Upper lobe of left lung (tissue), 6 donors: ENCODE data around the gene C16orf92. TPM values are rescaled to one million over a fixed set of nuclear protein-coding genes. Genes with fewer than 3 reads are reported as not detected.

Experiments used
- ATAC-seq, 2 donors: fragments of 200-7000 bp; cut with Tn5 transposase; one replicate each; pipeline ENCODE4 v1.9.1; 2022; ENCODE audit warnings: mild to moderate bottlenecking in 2 of 2, moderate library complexity in 2 of 2; ENCODE audit not compliant: low FRiP score in 2 of 2
- DNase-seq, 2 donors: peaks; one replicate each; pipeline ENCODE4 v3.0.0-alpha.2; 2019 to 2020
- H3K27ac ChIP-seq, 4 donors: fragments of 200-600 bp; sonication (generic); one replicate each; pipeline ENCODE4 v1.5.1; 2016 to 2019
- H3K27me3 ChIP-seq, 4 donors: fragments of 200-600 bp; sonication (generic); one replicate each; pipeline ENCODE4 v1.5.1; 2017 to 2019
- H3K36me3 ChIP-seq, 4 donors: fragments of 200-600 bp; sonication (generic); one replicate each; pipeline ENCODE4 v1.5.1; 2016 to 2019
- H3K4me1 ChIP-seq, 4 donors: fragments of 200-600 bp; sonication (generic); one replicate each; pipeline ENCODE4 v1.5.1; 2018 to 2019
- H3K4me3 ChIP-seq, 4 donors: fragments of 200-600 bp; sonication (generic); one replicate each; pipeline ENCODE4 v1.5.1; 2017 to 2019; ENCODE audit warnings: mild to moderate bottlenecking in 2 of 4, moderate library complexity in 1 of 4
- H3K9me3 ChIP-seq, 4 donors: fragments of 200-600 bp; sonication (generic); one replicate each; pipeline ENCODE4 v1.5.1; 2018 to 2019
- EP300 ChIP-seq, 4 donors: sonication (generic); formaldehyde crosslinking; IDR thresholded peaks; one replicate each; pipeline ENCODE4 v1.5.1; 2017; ENCODE audit warnings: antibody characterized with exemption in 4 of 4, control low read depth in 2 of 4
- POLR2A ChIP-seq, 4 donors: fragments of 450-650 bp; IDR thresholded peaks; one replicate each; pipeline ENCODE4 v1.5.1; 2016 to 2017; ENCODE audit warnings: antibody characterized with exemption in 4 of 4, mild to moderate bottlenecking in 2 of 4
- POLR2AphosphoS5 ChIP-seq, 2 donors: sonication (generic); formaldehyde crosslinking; IDR thresholded peaks; one replicate each; pipeline ENCODE4 v1.5.1; 2017; ENCODE audit warnings: antibody characterized with exemption in 2 of 2
- WGBS, 2 donors: methylation state at CpG; one replicate each; pipeline ENCODE4 v1.1.5; 2017 to 2018; 5-methylcytosine and 5-hydroxymethylcytosine counted together
- total RNA-seq, 6 donors: library from RNA; depleted of rRNA in 4 of 6; stranded (reverse); fragments of >200 nt in 4 of 6; gene quantifications; one replicate each; pipeline versions ENCODE4 v1.1.0 to v1.2.1, GENCODE V29; 2016 to 2021
- TF ChIP-seq, protein P1 (sequence below), 6 experiments: fragments of 450-650 bp in 4 of 6; fragments of 200-600 bp in 2 of 6; sonication (generic) in 2 of 6; IDR thresholded peaks; one replicate each; pipeline ENCODE4 v1.5.1; 2016 to 2019; ENCODE audit warnings: antibody characterized with exemption in 6 of 6
- donor health status: DM: no; HTN: no; CAD: no; lungs with moderate emphysema.
- donor health status: DM: no; HTN: yes; CAD: no; lungs with severe emphysema.

C16orf92 gene
- total RNA-seq, 6 donors from 2014 or later: not detected

DNA sequence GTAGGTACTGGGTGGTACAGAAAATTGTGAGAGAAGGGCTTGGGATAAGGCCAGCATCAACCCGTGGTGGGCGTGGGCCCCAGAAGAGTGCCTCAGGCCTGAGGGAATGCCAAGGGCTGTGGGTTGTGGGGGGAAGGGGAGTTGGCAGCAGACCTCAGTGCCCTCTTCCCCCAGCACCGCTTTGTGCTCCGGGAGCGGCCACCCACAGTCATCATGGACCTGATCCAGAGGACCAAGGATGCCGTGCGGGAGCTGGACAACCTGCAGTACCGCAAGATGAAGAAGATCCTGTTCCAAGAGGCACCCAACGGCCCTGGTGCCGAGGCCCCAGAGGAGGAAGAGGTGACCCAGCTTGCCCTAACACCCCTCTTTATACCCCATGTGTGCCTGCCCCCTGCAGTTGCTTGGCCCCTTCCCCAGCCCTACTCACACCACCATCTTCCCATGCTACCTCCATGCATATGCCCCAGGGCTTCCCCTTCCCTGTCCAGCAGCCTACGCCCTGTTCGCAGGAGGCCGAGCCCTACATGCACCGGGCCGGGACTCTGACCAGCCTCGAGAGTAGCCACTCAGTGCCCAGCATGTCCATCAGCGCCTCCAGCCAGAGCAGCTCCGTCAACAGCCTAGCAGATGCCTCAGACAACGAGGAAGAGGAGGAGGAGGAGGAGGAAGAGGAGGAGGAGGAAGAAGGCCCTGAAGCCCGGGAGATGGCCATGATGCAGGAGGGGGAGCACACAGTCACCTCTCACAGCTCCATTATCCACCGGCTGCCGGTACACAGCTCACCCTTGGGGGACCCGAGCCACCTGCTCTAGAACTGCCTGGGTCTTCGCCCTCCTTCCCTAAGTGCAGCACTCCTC is 40.2 kb upstream of the C16orf92 start:
- Histone ChIP-seq H3K4me1 (peaks cover 5 to 58% (median 47%) of the 10 kb centered on the region in 4 donors), H3K27ac (peak overlapping the region; percentile 70 to 86 (median 76))
- no peak for ATAC-seq

DNA sequence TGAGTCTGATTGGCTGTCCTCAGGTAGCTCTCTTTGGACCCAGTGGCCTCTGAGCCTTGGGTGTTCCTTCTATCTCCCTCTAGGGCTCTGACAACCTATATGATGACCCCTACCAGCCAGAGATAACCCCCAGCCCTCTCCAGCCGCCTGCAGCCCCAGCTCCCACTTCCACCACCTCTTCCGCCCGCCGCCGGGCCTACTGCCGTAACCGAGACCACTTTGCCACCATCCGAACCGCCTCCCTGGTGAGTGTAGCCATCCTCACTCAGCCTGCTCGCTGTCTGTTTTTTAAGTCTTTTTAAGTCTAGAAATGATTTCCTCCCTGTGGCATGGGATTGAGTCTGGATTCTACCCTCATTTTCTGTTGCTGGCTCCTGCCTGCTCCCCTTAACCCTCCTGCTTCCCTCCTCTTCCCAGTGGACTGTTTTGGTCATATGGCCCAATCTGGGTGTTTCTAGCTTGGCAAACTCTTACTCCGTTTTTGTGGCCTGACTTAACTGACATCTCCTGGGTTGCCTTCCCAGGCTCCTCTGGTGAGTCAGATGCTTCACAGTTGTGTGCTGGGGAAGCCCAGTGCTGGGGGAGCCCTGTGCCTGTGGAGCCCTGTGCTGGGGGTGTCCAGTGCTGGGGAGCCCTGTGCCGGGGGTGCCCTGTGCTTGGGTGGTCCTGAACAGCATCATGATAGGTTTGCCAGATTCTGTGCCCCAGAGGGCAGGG is 39.4 kb upstream of the C16orf92 start:
- ATAC-seq (peak in 1 of 2 donors; percentile 29), DNase-seq (peak in 1 of 2 donors; percentile 45)
- no peak overlapping the region for H3K4me3 ChIP-seq
- TF ChIP-seq, protein P1, sequence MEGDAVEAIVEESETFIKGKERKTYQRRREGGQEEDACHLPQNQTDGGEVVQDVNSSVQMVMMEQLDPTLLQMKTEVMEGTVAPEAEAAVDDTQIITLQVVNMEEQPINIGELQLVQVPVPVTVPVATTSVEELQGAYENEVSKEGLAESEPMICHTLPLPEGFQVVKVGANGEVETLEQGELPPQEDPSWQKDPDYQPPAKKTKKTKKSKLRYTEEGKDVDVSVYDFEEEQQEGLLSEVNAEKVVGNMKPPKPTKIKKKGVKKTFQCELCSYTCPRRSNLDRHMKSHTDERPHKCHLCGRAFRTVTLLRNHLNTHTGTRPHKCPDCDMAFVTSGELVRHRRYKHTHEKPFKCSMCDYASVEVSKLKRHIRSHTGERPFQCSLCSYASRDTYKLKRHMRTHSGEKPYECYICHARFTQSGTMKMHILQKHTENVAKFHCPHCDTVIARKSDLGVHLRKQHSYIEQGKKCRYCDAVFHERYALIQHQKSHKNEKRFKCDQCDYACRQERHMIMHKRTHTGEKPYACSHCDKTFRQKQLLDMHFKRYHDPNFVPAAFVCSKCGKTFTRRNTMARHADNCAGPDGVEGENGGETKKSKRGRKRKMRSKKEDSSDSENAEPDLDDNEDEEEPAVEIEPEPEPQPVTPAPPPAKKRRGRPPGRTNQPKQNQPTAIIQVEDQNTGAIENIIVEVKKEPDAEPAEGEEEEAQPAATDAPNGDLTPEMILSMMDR (IDR thresholded peaks at IDR 0.05): no peak
- TF ChIP-seq POLR2A (IDR thresholded peaks at IDR 0.05) (no peak), EP300 (IDR thresholded peaks at IDR 0.05) (no peak), POLR2AphosphoS5 (IDR thresholded peaks at IDR 0.05) (no peak)
- no peaks in the 10 kb centered on the region for H3K27me3 ChIP-seq
- no peaks in the 10 kb centered on the region for H3K9me3 ChIP-seq
- peaks cover 78 to 100% (median 98%) of the 10 kb centered on the region in 4 donors for H3K36me3 ChIP-seq
- peak overlapping the region; percentile 70 to 86 (median 76) for H3K27ac ChIP-seq
- 79 to 80% methylated on average over 11 to 12 of the region's 12 CpGs for WGBS, 2 donors
- peaks cover 0 to 57% (median 43%) of the 10 kb centered on the region in 4 donors for H3K4me1 ChIP-seq

More for the DNA sequence above, 40.2 kb upstream of the C16orf92 start:
- Histone ChIP-seq H3K9me3 (no peaks in the 10 kb centered on the region), H3K4me3 (no peak overlapping the region), H3K36me3 (peaks cover 83 to 100% (median 97%) of the 10 kb centered on the region in 4 donors), H3K27me3 (no peaks in the 10 kb centered on the region)
- no peak for TF ChIP-seq POLR2AphosphoS5 (IDR thresholded peaks at IDR 0.05)
- TF ChIP-seq, protein P1 (IDR thresholded peaks at IDR 0.05): no peak
- TF ChIP-seq EP300 (IDR thresholded peaks at IDR 0.05): no peak
- DNase-seq: no peak
- 84 to 85% methylated on average over 24 of the region's 24 CpGs for WGBS, 2 donors

DNA sequence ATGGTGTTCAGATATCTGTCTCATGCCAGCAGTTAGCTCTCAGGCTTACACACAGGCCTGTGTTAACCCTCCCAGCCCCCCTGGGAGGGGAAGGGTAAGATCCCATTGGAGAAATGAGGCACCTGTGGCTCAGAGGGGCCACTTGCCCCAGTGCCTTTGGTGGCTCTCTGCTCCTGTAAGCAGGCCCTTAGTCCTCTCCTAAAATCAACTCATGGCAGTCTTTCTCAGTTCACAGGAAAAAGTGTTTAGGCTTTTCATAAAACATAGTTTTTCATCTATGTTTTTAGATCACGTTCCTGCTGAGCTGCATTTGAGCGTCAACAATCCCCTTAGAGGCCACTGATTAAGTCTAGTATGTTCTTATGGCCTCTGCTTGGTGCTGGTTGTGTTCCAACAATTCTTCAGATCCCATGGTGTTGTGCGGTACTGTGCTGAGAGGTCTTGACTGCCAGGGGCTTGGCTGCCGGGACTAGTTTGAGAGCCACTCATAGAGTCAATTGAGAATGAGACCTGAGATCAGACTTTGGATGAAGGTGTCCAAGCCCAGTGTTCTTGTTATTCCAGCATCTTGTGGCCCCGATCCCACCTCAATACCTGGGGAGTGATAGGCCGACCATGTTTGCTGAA is 38.7 kb upstream of the C16orf92 start:
- Histone ChIP-seq H3K9me3 (no peaks in the 10 kb centered on the region), H3K27ac (peak overlapping the region; percentile 70 to 86 (median 76)), H3K4me1 (peaks cover 0 to 57% (median 41%) of the 10 kb centered on the region in 4 donors), H3K4me3 (no peak overlapping the region), H3K27me3 (no peaks in the 10 kb centered on the region), H3K36me3 (peaks cover 72 to 100% (median 94%) of the 10 kb centered on the region in 4 donors)
- DNase-seq (peak in 1 of 2 donors; percentile 85), ATAC-seq (peak in 1 of 2 donors; percentile 17)
- 50 to 69% methylated on average over 6 of the region's 6 CpGs for WGBS, 2 donors
- TF ChIP-seq POLR2AphosphoS5 (IDR thresholded peaks at IDR 0.05) (peak in 1 of 2 donors; percentile 31), EP300 (IDR thresholded peaks at IDR 0.05) (no peak)

DNA sequence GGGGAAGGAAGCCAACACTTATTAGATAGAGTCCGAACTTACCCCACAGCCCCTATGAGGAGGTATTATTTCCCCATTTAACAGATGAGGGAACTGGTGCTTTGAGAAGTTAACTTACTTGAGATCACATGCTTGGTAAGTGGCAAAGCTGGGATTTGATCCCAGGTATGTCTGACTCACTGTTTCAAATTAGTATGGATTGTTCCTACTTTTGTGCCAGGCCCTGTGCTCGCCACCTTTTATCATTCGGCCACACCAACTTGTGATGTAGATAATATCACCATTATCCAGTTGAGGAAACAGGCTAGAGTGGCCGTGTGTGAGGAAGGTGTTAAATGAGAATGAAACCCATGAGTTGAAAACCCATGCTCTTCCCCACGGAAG is 38.2 kb upstream of the C16orf92 start:
- no peaks in the 10 kb centered on the region for H3K9me3 ChIP-seq
- H3K27me3 ChIP-seq: no peaks in the 10 kb centered on the region
- WGBS, 2 donors: 76 to 83% methylated on average over 5 of the region's 5 CpGs
- H3K4me3 ChIP-seq: no peak overlapping the region
- TF ChIP-seq POLR2A (IDR thresholded peaks at IDR 0.05) (no peak), POLR2AphosphoS5 (IDR thresholded peaks at IDR 0.05) (no peak), EP300 (IDR thresholded peaks at IDR 0.05) (no peak)
- TF ChIP-seq, protein P1 (IDR thresholded peaks at IDR 0.05): no peak
- H3K27ac ChIP-seq: peak overlapping the region in 3 of 4 donors; percentile 73 to 86 (median 80)
- DNase-seq (no peak), ATAC-seq (no peak)
- H3K36me3 ChIP-seq: peaks cover 67 to 100% (median 91%) of the 10 kb centered on the region in 4 donors
- H3K4me1 ChIP-seq: peaks cover 0 to 57% (median 38%) of the 10 kb centered on the region in 4 donors
